RWPE2 (cell line): ENCODE results near the gene CLASP2.

Experiments used
- ATAC-seq: fragments of 200-7000 bp; cut with Tn5 transposase; 3 replicates; pipeline ENCODE4 v1.9.1; 2021; ENCODE audit warnings: low read depth
- DNase-seq: peaks from one replicate; pipeline ENCODE4 v3.0.0-alpha.2; 2020; ENCODE audit warnings: low spot score
- H3K27ac ChIP-seq: fragments of 450-650 bp; 2 replicates; pipeline ENCODE4 v1.5.1; 2017; ENCODE audit warnings: mild to moderate bottlenecking; ENCODE audit not compliant: poor library complexity, severe bottlenecking
- H3K27me3 ChIP-seq: fragments of 250-450 bp; sonication (Bioruptor Pico); 2 replicates; pipeline ENCODE4 v1.5.1; 2021; ENCODE audit warnings: mild to moderate bottlenecking, moderate library complexity; ENCODE audit not compliant: insufficient read depth, poor library complexity, severe bottlenecking
- H3K36me3 ChIP-seq: fragments of 250-450 bp; sonication (Bioruptor Pico); 2 replicates; pipeline ENCODE4 v1.5.1; 2020; ENCODE audit warnings: low read depth, mild to moderate bottlenecking, moderate library complexity
- H3K4me1 ChIP-seq: fragments of 250-450 bp; sonication (Bioruptor Pico); 2 replicates; pipeline ENCODE4 v1.5.1; 2021; ENCODE audit warnings: mild to moderate bottlenecking, moderate library complexity; ENCODE audit not compliant: insufficient read depth, poor library complexity, severe bottlenecking
- H3K4me3 ChIP-seq: fragments of 250-450 bp; sonication (Bioruptor Pico); 2 replicates; pipeline ENCODE4 v1.5.1; 2021; ENCODE audit warnings: mild to moderate bottlenecking, moderate library complexity; ENCODE audit not compliant: severe bottlenecking
- H3K9me3 ChIP-seq: fragments of 250-450 bp; sonication (Bioruptor Pico); 2 replicates; pipeline ENCODE4 v1.5.1; 2021; ENCODE audit warnings: mild to moderate bottlenecking, moderate library complexity; ENCODE audit not compliant: severe bottlenecking
- CTCF ChIP-seq: fragments of 450-650 bp; IDR thresholded peaks from one replicate; pipeline ENCODE4 v1.5.1; 2017; ENCODE audit warnings: mild to moderate bottlenecking, moderate library complexity; ENCODE audit not compliant: poor library complexity, severe bottlenecking

Gene CLASP2

GRCh38 chr3:33699275-33699674 lies 18.8 kb downstream of the CLASP2 start:
- Histone ChIP-seq H3K27ac (no peak overlapping the region), H3K27me3 (no peaks in the 10 kb centered on the region), H3K36me3 (peaks cover 12% of the 10 kb centered on the region; the same call in 1 of the 2 replicates), H3K9me3 (peaks cover 10% of the 10 kb centered on the region), H3K4me1 (no peaks in the 10 kb centered on the region), H3K4me3 (no peak overlapping the region)
- no peak for TF ChIP-seq CTCF
- no peak for ATAC-seq
- no peak for DNase-seq

DNA sequence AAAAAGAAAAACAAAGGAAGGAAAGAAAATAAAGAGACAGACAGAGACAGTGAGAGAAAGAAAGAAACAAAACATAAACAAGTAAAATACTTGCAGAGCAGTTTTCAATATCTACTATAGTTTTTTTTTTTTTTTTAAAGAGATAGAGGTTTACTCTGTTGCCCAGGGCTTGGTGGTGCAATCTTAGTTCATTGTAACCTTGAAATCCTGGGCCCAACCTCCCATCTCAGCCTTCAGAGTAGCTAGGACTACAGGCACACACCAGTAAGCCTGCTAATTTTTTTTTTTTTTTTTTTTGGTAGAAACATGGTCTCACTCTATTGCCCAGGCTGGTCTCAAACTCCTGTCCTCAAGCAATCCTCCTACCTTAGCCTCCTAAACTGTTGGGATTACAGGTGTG lies 23.1 kb downstream of the CLASP2 start:
- ATAC-seq: no peak

GRCh38 chr3:33690341-33690740 lies 27.7 kb downstream of the CLASP2 start:
- TF ChIP-seq CTCF: no peak
- DNase-seq (no peak), ATAC-seq (no peak)
- Histone ChIP-seq H3K27ac (no peak overlapping the region), H3K27me3 (no peaks in the 10 kb centered on the region), H3K4me3 (no peak overlapping the region), H3K9me3 (no peaks in the 10 kb centered on the region), H3K36me3 (peaks cover 20% of the 10 kb centered on the region), H3K4me1 (peaks cover 12% of the 10 kb centered on the region)

More for the DNA sequence above, 23.1 kb downstream of the CLASP2 start:
- no peaks in the 10 kb centered on the region for H3K27me3 ChIP-seq
- no peak overlapping the region for H3K27ac ChIP-seq
- H3K4me1 ChIP-seq: no peaks in the 10 kb centered on the region
- no peak for DNase-seq
- H3K9me3 ChIP-seq: peaks cover 5% of the 10 kb centered on the region
- H3K4me3 ChIP-seq: no peak overlapping the region
- H3K36me3 ChIP-seq: peaks cover 5% of the 10 kb centered on the region; the same call in 1 of the 2 replicates
- TF ChIP-seq CTCF: no peak

DNA sequence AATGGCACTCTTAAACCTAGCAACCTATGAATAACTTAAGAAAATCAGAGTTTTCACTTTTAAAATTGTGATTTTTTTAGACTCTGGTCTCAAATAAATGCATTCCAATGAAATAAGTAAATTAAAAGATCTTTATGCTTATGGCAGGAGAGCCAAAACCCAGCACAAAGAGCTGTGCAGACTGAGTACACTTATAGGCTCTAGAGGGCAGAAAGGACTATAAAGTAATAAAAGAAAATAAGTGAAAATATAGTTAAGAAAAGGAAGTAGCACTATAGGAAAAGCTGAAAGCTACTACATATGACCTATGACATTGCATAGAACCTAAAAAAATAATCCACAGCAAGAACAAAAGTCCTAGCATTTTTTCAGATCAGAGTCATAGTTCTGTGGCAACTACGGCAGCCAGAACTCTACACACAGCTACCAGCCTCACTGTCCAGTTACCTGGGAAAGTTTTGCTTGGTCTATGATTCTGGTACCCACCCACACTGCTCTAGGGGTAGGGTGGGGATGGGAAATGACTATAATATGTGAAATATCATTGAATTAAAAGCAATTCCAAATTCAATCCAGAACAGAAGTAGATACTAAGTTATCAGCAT lies 30.5 kb downstream of the CLASP2 start:
- Histone ChIP-seq H3K36me3 (peaks cover 39% of the 10 kb centered on the region), H3K9me3 (no peaks in the 10 kb centered on the region), H3K4me3 (no peak overlapping the region), H3K4me1 (peaks cover 12% of the 10 kb centered on the region), H3K27ac (peak overlapping the region; percentile 24), H3K27me3 (no peaks in the 10 kb centered on the region)
- DNase-seq: no peak
- peak; percentile 96 for ATAC-seq
- TF ChIP-seq CTCF: no peak

- Histone ChIP-seq H3K4me3 (no peak overlapping the region), H3K9me3 (peaks cover 4% of the 10 kb centered on the region), H3K36me3 (peaks cover 42% of the 10 kb centered on the region), H3K27me3 (no peaks in the 10 kb centered on the region), H3K27ac (no peak overlapping the region), H3K4me1 (peaks cover 8% of the 10 kb centered on the region)
- DNase-seq: no peak
- ATAC-seq: no peak
- TF ChIP-seq CTCF: no peak
Observed at GRCh38 chr3:33682770-33683169, 35.3 kb downstream of the CLASP2 start.
